Naive thymus-derived CD4-positive, alpha-beta T cell (primary cell): ENCODE results near the gene COL23A1. TPM values are rescaled to one million over a fixed set of nuclear protein-coding genes. Genes with fewer than 3 reads are reported as not detected.

Experiments used
- ATAC-seq: fragments of 150-1000 bp; cut with Tn5 transposase; 2 replicates; pipeline ENCODE4 v1.10.0; 2021; ENCODE audit warnings: mild to moderate bottlenecking, moderate library complexity
- CTCF ChIA-PET: fragments of 350-600 bp; sonication (Branson Sonifier 250); formaldehyde crosslinking; loops from one replicate; lab custom pipeline; 2021; ENCODE audit warnings: antibody characterized with exemption; lab: Charles Lee
- POLR2A ChIA-PET: fragments of 350-600 bp; sonication (Branson Sonifier 250); formaldehyde crosslinking; loops from one replicate; lab custom pipeline; 2021; ENCODE audit warnings: antibody characterized with exemption, inconsistent platforms; lab: Charles Lee
- DNase-seq, 9 donors: peaks; one replicate each; pipeline versions ENCODE4 v3.0.0 to v3.0.0-alpha.2; 2020 to 2022; ENCODE audit warnings: mixed read lengths in 1 of 9
- H3K27ac ChIP-seq: one replicate; pipeline ENCODE4 v1.7.0; 2013; ENCODE audit warnings: mild to moderate bottlenecking, low read depth, low read length, moderate library complexity
- H3K27me3 ChIP-seq, 2 donors: one replicate each; pipeline ENCODE4 v1.7.0; 2013; ENCODE audit warnings: low read length in 2 of 2, mild to moderate bottlenecking in 2 of 2, moderate library complexity in 2 of 2; ENCODE audit not compliant: control insufficient read depth in 2 of 2, insufficient read depth in 2 of 2
- H3K36me3 ChIP-seq, 3 experiments: 1 replicate in 2 of 3; 2 replicates in 1 of 3; pipeline ENCODE4 v1.7.0; 2013; ENCODE audit warnings: low read length in 3 of 3, mild to moderate bottlenecking in 3 of 3, moderate library complexity in 1 of 3; ENCODE audit not compliant: insufficient read depth in 3 of 3, control insufficient read depth in 2 of 3
- H3K4me1 ChIP-seq, 2 donors: one replicate each; pipeline ENCODE4 v1.7.0; 2013; ENCODE audit warnings: low read length in 2 of 2, mild to moderate bottlenecking in 2 of 2, moderate library complexity in 1 of 2; ENCODE audit not compliant: control insufficient read depth in 2 of 2, insufficient read depth in 2 of 2
- H3K4me3 ChIP-seq: 2 replicates; pipeline ENCODE4 v1.7.0; 2013; ENCODE audit warnings: mild to moderate bottlenecking, low read length
- H3K9me3 ChIP-seq, 3 experiments: 1 replicate in 2 of 3; 2 replicates in 1 of 3; pipeline ENCODE4 v1.7.0; 2013; ENCODE audit warnings: low read length in 3 of 3; ENCODE audit not compliant: control insufficient read depth in 2 of 3
- H3K27ac Mint-ChIP-seq, 9 donors: one replicate each; pipeline ENCODE4 v1.8.0; 2020 to 2022; ENCODE audit warnings: mixed read lengths in 9 of 9, mild to moderate bottlenecking in 8 of 9, moderate library complexity in 5 of 9, inconsistent platforms in 2 of 9
- H3K27me3 Mint-ChIP-seq, 5 donors: one replicate each; pipeline ENCODE4 v1.8.0; 2021 to 2022; ENCODE audit warnings: mixed read lengths in 5 of 5, mild to moderate bottlenecking in 1 of 5
- H3K36me3 Mint-ChIP-seq, 5 donors: one replicate each; pipeline ENCODE4 v1.8.0; 2020 to 2022; ENCODE audit warnings: mixed read lengths in 5 of 5, mild to moderate bottlenecking in 3 of 5, inconsistent platforms in 1 of 5
- H3K4me1 Mint-ChIP-seq, 7 donors: one replicate each; pipeline ENCODE4 v1.8.0; 2020 to 2022; ENCODE audit warnings: mixed read lengths in 7 of 7, mild to moderate bottlenecking in 3 of 7, inconsistent platforms in 1 of 7
- H3K4me3 Mint-ChIP-seq, 10 donors: one replicate each; pipeline ENCODE4 v1.8.0; 2020 to 2022; ENCODE audit warnings: mild to moderate bottlenecking in 10 of 10, mixed read lengths in 10 of 10, moderate library complexity in 6 of 10, inconsistent platforms in 2 of 10
- H3K9me3 Mint-ChIP-seq, 11 donors: one replicate each; pipeline ENCODE4 v1.8.0; 2020 to 2022; ENCODE audit warnings: mixed read lengths in 11 of 11, mild to moderate bottlenecking in 4 of 11, inconsistent platforms in 1 of 11, moderate library complexity in 1 of 11
- intact Hi-C, 2 donors: fragments of 100-400 bp; cut with micrococcal nuclease; formaldehyde crosslinking; loops; one replicate each; pipeline ENCODE4 v1.15.1; 2023
- polyA plus RNA-seq, 2 donors: library from polyadenylated mRNA; unstranded; fragments of 300-500 nt; fragmentation: Illumina TruSeq; gene quantifications; one replicate each; pipeline ENCODE4 v1.2.3, GENCODE V29; 2021
- total RNA-seq, 6 experiments: library from RNA in 5 of 6; stranded (reverse) in 5 of 6; gene quantifications; 1 replicate in 5 of 6; 2 replicates in 1 of 6; pipeline ENCODE4 v1.2.3 and lab custom pipeline; 2021 to 2026

Gene COL23A1
- total and polyA plus RNA-seq, 7 experiments from 2014 or later: 0.13 to 0.32 (median 0.22) TPM; not detected in 4

DNA sequence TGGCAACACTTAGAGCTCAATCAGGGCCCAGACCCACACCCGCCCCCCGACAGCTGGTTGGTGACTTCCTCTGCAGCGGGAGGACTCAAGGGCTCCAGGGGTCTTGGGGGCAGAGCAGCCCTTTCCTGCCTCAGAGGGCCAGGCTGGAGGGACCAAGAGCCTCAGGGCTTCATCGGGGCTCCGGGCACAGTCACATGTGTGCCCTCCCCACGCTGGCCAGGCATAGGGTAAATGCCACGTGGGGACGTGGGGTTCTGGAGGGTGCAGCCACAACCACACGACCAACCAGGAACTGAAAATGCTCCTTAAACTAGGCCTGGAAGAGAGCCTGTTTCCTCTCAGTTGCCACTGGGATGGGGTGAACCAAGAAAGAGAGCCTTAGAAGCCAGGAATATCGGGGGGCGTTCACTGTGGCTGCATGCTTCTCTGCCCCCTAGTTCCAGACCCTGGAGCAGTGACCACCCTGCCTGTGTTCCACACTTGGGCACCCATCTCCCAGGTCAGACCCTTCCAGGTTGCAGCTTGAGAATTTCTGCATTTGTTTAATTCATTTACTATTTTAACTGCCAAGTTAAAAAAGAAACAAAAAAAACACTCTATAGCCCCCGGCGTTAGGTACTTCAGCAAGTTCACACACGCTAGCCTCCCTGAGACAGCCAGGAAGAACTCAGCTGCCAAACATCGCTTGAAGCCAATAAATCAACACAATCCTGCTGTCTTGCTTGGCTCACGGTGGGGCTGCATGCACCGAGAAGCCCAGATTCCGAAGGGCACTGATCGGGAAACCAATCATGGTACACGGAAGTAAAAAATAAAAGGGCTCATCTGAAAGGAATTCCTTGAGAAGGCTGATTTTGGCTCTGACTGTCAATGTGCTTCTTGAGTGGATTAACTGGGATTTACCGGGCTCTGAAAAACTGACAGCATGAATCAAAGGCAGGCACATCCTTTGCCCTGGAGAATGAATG, 301.5 kb downstream of the COL23A1 start:
- H3K4me1 Mint-ChIP-seq: peaks cover 0 to 3% (median 0%) of the 10 kb centered on the region in 7 donors
- H3K4me1 ChIP-seq: no peaks in the 10 kb centered on the region
- peaks cover 0 to 7% (median 4%) of the 10 kb centered on the region in 11 donors for H3K9me3 Mint-ChIP-seq
- H3K36me3 ChIP-seq: no peaks in the 10 kb centered on the region
- H3K36me3 Mint-ChIP-seq: no peaks in the 10 kb centered on the region
- H3K27me3 ChIP-seq: no peaks in the 10 kb centered on the region
- H3K27ac Mint-ChIP-seq: no peak overlapping the region
- no peak for DNase-seq
- no peak overlapping the region for H3K4me3 ChIP-seq
- intact Hi-C loops: loop anchor here in 1 of 2 donors (10.0 kb wide), 1 partner anchor 266 kb away; no protein-coding TSS in a partner anchor
- H3K4me3 Mint-ChIP-seq: no peak overlapping the region
- ChIA-PET POLR2A (no interaction called here), CTCF (no interaction called here)
- peaks cover 0 to 34% (median 21%) of the 10 kb centered on the region in 5 donors for H3K27me3 Mint-ChIP-seq
- H3K27ac ChIP-seq: no peak overlapping the region
- no peak for ATAC-seq
- peaks cover 0 to 4% (median 3%) of the 10 kb centered on the region in 3 experiments for H3K9me3 ChIP-seq

DNA sequence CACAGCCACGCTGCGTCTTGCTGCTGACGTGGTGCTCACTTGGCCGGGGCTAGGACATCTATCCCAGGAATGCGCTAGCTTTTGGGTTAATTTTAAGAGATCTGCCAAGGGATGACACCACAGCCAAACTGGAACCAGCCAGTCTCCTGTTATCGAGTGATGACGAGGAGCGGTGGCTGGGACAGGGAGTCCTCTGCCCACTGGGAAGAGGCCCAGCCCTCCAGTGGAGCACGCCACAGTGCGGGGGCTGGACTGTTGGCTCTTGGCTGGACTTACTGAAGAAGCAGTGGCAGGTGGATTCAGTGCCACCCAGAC, 302.4 kb downstream of the COL23A1 start:
- no peaks in the 10 kb centered on the region for H3K27me3 ChIP-seq
- no peak overlapping the region for H3K27ac ChIP-seq
- no peak for DNase-seq
- no peaks in the 10 kb centered on the region for H3K36me3 ChIP-seq
- no peaks in the 10 kb centered on the region for H3K4me1 ChIP-seq
- no peak overlapping the region for H3K4me3 ChIP-seq
- no peaks in the 10 kb centered on the region for H3K36me3 Mint-ChIP-seq
- POLR2A ChIA-PET: no interaction called here
- no peak for ATAC-seq
- peaks cover 0 to 27% (median 21%) of the 10 kb centered on the region in 5 donors for H3K27me3 Mint-ChIP-seq
- H3K27ac Mint-ChIP-seq: no peak overlapping the region
- intact Hi-C loops: loop anchor here in 1 of 2 donors (10.0 kb wide), 1 partner anchor 267 kb away; no protein-coding TSS in a partner anchor
- peaks cover 0 to 5% (median 3%) of the 10 kb centered on the region in 3 experiments for H3K9me3 ChIP-seq
- H3K4me3 Mint-ChIP-seq: no peak overlapping the region
- no peaks in the 10 kb centered on the region for H3K4me1 Mint-ChIP-seq
- CTCF ChIA-PET: no interaction called here
- H3K9me3 Mint-ChIP-seq: peaks cover 0 to 12% (median 10%) of the 10 kb centered on the region in 11 donors

DNA sequence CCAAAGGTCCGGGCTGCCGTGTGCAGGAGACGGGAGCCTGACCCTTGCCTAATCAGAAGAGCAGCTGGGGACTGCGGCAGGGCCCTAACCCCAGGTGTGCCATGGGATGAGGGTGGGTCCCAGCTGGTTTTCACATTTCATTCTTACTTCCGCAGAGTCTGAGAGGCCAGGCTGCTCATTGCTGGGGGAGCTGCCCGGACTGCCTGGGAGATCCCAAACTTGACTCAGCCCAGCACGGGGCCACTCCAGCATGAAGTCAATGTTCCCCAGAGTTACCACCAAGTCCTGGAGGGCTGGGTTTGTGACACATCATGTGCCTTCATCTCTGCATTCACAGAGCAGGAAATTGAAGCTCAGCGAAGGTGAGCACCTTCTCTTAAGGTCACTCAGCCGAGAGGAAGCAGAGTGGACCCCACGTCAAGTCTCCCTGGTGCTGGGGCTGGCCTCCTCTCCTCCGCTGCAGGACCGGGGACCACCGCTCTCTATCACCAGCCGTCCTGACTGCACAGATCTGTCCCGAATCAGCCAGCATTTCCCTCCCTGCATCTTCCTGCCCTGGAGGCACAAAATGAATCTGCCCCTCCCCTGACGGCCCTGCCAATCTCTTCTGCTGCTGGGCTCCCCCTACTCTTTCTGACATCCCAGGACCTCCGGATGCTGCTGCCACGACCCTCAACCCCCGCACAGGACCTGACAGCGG, 303.0 kb downstream of the COL23A1 start:
- DNase-seq: no peak
- Histone ChIP-seq H3K36me3 (no peaks in the 10 kb centered on the region), H3K4me3 (no peak overlapping the region), H3K27me3 (no peaks in the 10 kb centered on the region), H3K27ac (no peak overlapping the region), H3K9me3 (peaks cover 0 to 5% (median 3%) of the 10 kb centered on the region in 3 experiments), H3K4me1 (no peaks in the 10 kb centered on the region)
- no peak overlapping the region for H3K27ac Mint-ChIP-seq
- POLR2A ChIA-PET: no interaction called here
- H3K36me3 Mint-ChIP-seq: no peaks in the 10 kb centered on the region
- H3K4me3 Mint-ChIP-seq: no peak overlapping the region
- H3K27me3 Mint-ChIP-seq: peaks cover 0 to 26% (median 21%) of the 10 kb centered on the region in 5 donors
- H3K4me1 Mint-ChIP-seq: no peaks in the 10 kb centered on the region
- peaks cover 0 to 12% (median 10%) of the 10 kb centered on the region in 11 donors for H3K9me3 Mint-ChIP-seq
- ATAC-seq: no peak
- intact Hi-C loops: loop anchor here in 1 of 2 donors (10.0 kb wide), 1 partner anchor 268 kb away; no protein-coding TSS in a partner anchor
- CTCF ChIA-PET: no interaction called here

DNA sequence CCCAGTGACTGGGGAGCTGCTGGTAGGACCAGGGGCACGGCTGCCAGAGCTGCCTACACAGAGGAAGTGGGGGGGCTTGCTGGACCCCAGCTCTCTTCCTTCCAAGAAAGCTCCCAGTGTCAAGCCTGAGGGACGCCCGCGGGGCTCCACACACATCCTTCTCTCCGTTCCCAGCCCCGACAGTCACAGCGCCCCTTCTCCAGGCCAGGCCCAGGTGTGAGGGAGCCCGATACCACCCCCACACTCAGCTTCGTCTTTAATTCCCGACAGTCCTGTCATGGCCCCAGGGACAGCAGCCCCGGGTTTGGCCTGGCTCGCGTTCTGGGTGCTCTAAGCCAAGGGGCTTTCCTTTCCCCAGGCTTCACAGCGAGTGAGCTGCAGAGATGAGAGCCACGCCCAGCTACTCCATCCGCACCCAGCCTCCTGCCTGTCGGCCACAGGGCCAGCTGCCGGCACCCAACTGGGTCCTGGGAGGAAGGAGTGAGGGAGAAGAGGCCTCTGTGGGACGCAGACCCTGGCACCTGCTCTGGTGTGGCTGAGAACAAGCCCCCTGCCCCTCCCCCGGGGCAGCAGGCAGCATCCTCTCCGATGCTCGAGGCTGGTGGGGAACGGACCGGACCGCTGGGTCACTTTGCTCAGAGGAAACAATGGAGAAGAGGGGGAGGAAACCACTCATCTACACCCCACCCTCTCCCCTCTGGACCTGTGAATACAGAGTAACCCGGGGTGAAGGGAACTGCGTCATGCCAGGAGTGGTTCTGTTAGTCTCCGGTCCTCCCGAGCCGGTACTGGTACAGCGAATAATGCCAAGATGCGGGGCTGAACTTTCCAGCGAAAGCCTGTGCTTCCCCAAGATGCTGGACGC, 303.7 kb downstream of the COL23A1 start:
- intact Hi-C loops: loop anchor here in 1 of 2 donors (10.0 kb wide), 1 partner anchor 268 kb away; no protein-coding TSS in a partner anchor
- H3K27ac ChIP-seq: no peak overlapping the region
- Mint-ChIP-seq H3K36me3 (no peaks in the 10 kb centered on the region), H3K4me1 (no peaks in the 10 kb centered on the region), H3K9me3 (peaks cover 0 to 12% (median 10%) of the 10 kb centered on the region in 11 donors), H3K27ac (no peak overlapping the region), H3K4me3 (no peak overlapping the region), H3K27me3 (peaks cover 0 to 24% (median 20%) of the 10 kb centered on the region in 5 donors)
- no peak overlapping the region for H3K4me3 ChIP-seq
- H3K27me3 ChIP-seq: no peaks in the 10 kb centered on the region
- ATAC-seq (no peak), DNase-seq (no peak)
- CTCF ChIA-PET: interaction anchor here (0.6 to 1.3 kb wide), 2 partner anchors 265 to 269 kb away, joined by 3 to 4 read pairs; no protein-coding TSS in a partner anchor
- H3K9me3 ChIP-seq: peaks cover 0 to 5% (median 3%) of the 10 kb centered on the region in 3 experiments
- no peaks in the 10 kb centered on the region for H3K4me1 ChIP-seq
- POLR2A ChIA-PET: no interaction called here
- no peaks in the 10 kb centered on the region for H3K36me3 ChIP-seq

DNA sequence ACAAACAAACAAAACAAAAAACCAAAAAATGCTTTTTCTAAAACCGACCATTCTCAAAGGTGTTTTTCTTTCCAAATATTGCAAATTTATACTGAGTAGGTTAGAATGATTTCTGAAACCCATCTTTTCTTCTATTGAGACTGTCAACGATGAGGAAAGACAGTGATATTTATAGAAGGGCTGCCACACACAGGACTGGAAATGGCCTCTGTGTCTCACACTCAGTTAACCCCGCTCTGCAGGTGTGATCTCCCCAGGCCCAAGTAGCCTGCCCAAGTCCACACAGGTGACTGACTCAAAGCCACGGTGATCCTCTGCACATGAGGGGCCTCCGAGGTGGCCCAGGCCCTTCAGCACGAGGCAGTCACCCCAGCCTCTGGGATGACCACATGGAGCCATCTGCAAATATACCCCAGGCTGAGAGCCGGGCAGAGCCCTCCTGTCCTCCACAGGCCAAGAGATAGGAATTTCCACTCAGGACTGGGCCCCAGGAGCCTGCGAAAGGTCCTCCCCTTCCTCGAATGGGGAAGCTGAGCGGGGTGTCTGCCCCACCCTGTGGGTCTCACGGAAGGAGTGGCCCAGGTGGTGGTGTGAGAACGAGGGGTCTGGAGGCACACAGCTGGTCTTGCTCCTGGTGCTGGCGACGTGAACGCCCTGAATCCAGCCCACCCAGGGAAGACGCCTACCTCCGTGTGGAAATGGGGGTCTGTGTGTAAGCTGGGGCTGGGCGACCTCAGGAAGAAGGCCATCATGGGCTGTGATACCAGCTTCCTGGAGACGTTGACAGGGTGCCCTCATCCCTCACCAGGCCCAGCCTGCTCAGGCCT, 304.6 kb downstream of the COL23A1 start:
- intact Hi-C loops: loop anchor here in 1 of 2 donors (10.0 kb wide), 1 partner anchor 269 kb away; no protein-coding TSS in a partner anchor
- ATAC-seq: no peak
- Histone ChIP-seq H3K36me3 (no peaks in the 10 kb centered on the region), H3K27ac (no peak overlapping the region), H3K4me1 (no peaks in the 10 kb centered on the region), H3K27me3 (no peaks in the 10 kb centered on the region), H3K4me3 (no peak overlapping the region), H3K9me3 (peaks cover 0 to 5% (median 3%) of the 10 kb centered on the region in 3 experiments)
- ChIA-PET POLR2A (no interaction called here), CTCF (interaction anchor here (0.6 to 1.3 kb wide), 2 partner anchors 266 to 269 kb away, joined by 3 to 4 read pairs; no protein-coding TSS in a partner anchor)
- Mint-ChIP-seq H3K27ac (no peak overlapping the region), H3K4me1 (no peaks in the 10 kb centered on the region), H3K27me3 (peaks cover 0 to 16% (median 12%) of the 10 kb centered on the region in 5 donors), H3K4me3 (no peak overlapping the region), H3K36me3 (no peaks in the 10 kb centered on the region), H3K9me3 (peaks cover 0 to 12% (median 10%) of the 10 kb centered on the region in 11 donors)
- DNase-seq: no peak
